SW 1271 (cell line): ENCODE measurements around the gene MATR3.
"Not testable (repeated sequence)": the region's sequence is repeated elsewhere in the genome, so short reads cannot be mapped to it uniquely, and the experiment has no call there.

Experiments
- DNase-seq, 2 experiments: peaks; one replicate each; lab custom pipeline; 2025; lab: John Stamatoyannopoulos, UW

Gene MATR3, protein sequence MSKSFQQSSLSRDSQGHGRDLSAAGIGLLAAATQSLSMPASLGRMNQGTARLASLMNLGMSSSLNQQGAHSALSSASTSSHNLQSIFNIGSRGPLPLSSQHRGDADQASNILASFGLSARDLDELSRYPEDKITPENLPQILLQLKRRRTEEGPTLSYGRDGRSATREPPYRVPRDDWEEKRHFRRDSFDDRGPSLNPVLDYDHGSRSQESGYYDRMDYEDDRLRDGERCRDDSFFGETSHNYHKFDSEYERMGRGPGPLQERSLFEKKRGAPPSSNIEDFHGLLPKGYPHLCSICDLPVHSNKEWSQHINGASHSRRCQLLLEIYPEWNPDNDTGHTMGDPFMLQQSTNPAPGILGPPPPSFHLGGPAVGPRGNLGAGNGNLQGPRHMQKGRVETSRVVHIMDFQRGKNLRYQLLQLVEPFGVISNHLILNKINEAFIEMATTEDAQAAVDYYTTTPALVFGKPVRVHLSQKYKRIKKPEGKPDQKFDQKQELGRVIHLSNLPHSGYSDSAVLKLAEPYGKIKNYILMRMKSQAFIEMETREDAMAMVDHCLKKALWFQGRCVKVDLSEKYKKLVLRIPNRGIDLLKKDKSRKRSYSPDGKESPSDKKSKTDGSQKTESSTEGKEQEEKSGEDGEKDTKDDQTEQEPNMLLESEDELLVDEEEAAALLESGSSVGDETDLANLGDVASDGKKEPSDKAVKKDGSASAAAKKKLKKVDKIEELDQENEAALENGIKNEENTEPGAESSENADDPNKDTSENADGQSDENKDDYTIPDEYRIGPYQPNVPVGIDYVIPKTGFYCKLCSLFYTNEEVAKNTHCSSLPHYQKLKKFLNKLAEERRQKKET

DNA sequence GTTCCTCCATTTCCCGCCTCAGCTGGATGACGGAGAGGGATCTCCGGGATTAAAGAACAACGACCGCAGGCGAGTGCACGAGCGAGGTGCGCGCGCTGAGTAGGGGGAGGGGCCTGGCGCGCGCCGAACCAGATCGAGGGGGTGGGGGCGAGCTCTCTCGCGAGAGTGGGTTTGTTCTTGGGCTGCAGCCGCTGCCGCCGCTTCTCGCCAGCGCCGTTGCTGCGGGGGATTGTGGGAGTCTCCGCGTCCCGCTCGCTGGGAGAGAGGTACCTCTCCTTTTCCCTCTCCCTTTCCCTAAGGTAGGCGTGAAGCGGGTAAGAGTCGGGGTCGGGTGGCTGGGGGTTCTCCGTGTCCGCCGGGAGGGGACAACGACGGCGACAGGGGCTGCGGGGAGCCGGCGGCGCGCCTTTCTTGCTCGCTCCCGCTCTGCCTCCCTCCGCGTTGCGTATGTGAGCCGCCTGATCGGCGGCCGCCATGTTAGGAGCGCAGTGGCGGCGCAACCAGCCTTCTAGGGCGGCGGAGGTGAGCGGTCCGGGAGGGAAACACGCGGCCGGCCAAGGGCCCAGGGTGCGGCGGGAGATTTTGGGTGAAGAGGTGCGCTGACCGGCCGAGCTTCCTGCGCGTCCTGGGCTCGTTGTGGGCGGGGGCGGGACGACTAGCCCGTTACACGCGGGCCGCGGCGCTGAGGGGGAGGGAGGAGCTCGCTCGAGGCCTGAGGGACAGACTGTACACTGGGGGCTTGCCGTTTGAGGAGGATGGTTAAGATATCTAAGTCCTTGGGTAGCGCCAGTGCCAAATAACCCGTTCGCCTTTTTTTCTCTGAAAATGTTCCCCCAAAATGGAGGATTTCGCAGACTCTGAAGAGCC, at the start of gene MATR3:
TSS of gene MATR3 (plus strand) at position 234 of the 867 bp plus-strand sequence. CDS start 13,676 bp downstream, outside the sequence.
- peak; percentile 93 to 97 for DNase-seq

DNA sequence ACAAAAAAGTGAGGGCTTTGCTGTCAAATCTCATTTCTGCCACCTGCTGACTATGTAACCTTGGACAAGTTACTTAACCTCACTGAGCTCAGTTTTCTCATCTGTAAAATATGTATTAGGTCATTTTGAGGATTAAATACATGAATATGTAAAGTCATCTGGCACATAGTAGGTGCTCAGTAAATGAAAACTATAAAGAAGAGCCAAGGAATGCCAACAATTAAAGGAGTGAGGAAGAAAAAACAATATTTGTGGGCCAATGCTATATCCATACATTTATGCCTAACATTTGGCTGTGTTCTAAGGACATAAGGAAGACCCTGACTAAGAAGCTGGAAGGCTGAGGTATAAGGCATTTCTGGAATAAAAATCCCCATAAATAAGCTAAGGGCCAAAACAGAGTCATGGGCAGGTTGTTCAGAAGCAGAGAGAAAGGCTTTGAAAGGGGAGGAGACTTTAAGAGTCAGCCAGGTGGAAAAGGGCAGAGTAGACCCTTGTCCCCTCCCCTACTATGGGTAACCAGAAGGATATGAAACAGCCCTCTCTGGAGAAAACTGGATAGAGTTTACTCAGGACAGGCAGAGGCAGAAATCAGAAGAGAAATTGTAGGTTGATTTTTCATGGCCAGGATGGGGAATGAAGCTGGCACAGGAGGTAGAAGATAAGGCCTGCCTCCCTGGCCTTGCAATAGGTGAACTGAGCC, 47.8 kb upstream of the MATR3 start:
- DNase-seq = no peak

DNA sequence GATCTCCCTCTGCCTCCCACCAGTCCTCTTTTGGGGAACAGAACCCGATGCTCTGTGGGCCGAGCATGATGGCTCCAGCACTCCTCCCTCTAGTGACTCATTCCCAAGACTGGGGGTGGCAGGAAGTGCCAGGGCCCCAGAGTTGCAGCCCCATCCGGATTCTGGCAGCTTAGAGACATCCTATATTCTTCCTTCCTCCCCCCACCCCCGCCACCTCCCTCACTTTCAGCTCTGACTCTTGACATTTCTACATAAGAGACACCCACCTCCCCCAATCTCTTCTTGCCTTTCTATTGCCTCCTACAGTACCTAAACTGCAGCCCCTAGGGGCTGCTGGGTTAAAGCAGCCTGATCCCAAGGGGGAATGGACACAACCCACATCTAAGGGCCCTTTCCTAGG, 47.1 kb upstream of the MATR3 start:
- DNase-seq = peak; percentile 32 to 36

DNA sequence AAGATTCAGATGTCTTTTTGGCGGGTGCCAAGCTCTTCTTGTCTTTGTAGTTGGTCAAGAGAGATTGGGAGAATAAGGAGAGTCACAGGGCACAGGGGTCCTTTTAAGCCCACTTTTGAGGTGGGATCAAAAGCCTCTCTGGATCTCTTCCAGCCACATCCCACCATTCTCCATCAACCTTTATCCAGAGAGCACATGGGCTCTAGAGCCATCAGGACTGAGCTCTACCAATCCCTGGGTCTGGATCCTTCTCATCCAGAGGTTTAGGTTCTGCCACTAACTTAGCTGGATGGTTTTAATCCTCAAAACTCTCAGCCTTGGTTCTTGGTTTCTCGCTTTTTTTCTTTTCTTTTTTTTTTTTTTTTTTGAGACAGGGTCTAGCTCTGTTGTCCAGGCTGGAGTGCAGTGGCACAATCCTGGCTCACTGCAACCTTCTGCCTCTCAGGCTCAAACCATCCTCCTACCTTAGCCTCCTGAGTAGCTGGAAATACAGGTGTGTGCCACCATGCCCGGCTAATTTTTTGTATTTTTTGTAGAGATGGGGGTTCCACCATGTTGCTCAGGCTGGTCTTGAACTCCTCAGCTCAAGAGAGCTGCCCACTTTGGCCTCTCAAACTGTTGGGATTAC, 44.6 kb upstream of the MATR3 start:
- DNase-seq = no peak

DNA sequence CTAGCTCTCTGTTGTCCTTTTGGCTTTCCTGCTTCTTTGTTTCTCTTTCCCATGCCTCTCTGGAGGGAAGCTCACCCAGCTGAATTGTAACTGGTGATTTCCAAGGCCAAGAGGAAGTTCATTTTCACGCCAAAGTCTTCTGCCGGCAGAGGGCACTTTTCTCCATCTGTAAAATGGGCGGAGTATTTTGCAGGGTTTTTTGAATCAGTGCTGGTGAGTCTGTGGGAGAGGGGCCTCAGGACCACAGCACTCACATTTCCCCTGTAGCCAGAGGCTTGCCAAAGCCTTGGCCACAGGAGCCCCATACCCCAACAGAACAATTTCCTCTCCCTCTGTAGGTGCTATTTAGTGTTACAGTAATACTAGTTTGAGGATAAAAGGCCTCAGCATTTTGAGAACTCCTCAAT, 42.3 kb upstream of the MATR3 start:
- no peak for DNase-seq

DNA sequence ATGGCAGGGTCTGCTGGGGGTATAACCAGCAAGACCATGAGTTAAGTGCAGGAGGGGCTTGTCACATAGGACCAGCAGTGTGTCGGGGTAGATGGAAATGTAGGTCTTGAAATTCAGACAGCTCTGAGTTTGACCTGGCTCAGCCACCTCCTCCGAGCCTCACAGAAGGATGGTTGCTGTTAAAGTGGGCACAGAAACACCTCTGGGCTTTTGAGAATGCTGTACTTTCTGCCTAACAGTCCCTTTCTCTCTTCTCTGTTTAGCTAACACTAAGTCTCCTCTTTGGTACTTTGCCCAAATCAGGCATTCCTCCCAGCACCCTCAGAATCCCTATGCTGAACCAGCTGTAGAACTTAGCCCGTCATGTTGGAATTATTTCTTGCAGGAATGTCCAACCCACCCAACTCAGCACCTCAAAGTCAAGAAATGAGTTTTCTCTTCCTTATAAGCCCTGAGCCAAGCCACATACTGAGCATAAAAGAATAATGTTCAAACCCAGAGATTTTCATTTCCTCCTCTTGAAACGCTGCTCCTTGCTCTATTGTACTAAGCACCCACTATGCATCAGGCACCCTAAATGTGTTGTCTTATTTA, 41.7 kb upstream of the MATR3 start:
- no peak for DNase-seq

DNA sequence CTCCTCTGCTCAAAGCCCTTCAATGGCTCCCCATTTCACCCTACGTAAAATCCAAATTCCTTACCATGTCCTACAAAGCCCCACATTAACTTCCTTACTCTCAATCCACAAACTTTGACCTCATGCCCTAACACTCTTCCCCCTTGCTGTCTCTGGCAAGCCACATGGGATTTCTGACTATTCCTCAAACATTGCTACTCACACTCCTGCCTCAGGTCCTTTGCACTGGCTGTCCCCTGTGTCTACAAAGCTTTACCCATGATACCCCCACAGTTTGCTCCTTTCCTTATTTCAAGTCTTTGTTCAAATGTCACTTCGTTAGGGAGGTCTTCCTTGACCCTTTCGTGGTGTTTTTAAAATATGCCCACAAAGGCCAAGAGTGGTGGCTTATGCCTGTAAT, 40.4 kb upstream of the MATR3 start:
- DNase-seq = no peak

DNA sequence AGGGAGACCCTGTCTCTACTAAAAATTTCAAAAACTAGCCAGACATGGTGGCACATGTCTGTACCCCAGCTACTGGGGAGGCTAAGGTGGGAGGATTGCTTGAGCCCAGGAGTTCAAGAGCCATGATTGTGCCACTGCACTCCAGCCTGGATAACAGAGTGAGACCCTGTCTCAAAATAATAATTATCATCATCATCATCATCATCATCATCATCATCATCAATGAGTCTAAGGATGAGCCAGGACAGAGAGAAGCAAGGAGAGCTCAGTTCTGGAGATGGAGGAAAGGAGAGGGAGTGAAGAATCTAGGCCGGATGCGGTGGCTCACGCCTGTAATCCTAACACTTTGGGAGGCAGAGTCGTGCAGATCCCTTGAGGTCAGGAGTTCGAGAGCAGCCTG, 36.7 kb upstream of the MATR3 start:
- no peak for DNase-seq

DNA sequence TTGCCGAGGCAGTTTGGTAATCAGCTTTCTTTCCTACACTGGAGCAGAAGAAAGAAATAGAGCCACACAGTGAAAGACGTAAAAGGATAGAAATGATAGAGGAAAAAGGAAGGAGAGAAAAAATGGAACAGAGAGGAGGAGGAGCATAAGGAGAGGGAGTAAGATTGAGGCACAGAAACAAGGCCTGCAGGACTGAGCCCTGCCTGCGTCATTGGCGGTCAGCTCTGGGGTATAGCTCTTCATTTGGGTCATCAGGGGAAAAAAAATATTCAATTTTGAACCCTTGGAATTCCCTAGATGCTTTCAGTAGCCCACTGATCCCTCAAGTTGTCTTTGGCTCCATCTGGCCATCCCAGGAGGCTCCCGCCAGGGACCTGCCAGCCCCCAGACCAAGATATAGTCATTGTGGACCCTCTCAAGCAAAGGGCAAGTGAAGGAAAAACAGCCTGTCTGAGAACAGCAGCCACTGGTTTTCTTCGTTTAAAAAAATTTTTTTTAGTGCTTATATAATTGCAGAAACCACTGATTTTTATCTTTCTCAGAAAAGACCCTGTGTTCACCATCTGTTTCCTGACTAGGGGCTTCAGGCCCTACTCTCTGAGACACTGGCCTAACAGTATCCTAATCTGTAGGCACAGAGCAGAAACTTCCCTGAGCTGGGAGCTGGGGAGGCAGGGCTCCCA, 31.3 kb upstream of the MATR3 start:
- no peak for DNase-seq

DNA sequence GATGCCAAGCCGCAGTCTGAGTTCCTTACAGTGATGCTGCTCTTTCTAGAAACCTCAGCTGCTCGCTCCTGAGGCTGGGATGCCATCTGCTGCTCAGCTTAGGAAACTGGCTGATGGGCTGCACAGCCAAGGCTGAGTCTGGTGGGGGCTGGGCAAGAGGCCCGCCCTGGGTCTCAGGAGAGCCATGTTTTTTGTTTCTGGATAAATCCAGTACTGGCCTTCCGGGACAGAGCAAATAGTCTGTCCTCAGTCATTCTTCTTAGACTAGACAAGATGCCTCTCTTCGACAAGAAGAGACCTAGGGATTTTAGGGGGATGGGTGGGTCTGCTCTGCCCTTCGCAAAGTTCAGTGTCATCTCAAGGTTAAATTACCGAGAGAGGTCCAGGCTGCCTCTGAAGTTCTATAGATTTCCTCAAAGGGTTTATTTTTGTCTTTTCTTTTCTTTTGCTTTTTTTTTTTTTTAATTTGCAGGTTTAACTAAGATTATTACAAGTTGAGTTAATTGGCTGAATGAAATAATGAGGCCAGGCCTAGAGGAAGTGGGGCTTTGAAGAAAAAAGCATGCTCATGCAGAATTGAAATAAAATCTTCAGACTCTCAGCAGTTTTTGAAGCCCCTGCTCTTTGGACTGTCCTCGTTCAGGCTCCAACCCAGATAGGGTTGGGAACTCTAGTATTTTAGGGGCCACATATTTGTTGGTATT, 30.6 kb upstream of the MATR3 start:
- peak; percentile 79 to 83 for DNase-seq

DNA sequence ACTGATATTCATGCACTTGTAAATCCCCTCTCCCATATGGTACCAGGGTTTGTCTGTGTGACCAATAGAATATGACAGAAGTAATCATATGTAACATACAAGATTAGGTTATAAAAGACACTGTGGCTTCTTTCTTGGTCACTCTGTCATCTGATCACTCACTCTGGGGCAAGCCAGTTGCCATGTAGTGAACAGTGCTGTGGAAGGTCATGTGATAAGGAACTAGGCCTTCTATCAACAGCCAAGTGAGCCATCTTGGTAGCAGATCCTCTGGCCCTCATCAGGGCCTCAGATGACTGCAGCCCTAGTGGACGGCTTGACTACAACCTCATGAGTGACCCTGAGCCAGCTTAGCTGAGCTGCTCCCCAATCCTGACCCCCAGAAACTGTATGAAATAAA, 30.0 kb upstream of the MATR3 start:
- DNase-seq = no peak

DNA sequence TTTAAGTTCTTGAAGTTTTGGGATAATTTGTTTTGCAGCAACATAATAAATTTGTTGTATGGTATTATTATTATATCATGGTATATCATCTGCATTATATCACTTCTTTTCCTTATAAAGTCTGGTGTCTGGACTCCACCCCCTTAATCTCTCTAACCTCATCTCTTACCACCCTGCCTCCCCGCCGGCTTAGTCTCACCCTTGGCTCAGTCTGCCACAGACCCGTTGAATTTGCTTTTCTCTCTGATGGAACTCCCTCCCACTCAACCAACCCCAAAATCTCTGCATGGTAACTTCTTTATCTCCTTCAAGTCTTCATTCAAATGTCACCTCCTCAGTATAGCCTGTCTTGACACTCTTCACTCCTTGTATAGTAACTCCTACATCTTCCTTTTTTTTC, 29.6 kb upstream of the MATR3 start:
- no peak for DNase-seq

DNA sequence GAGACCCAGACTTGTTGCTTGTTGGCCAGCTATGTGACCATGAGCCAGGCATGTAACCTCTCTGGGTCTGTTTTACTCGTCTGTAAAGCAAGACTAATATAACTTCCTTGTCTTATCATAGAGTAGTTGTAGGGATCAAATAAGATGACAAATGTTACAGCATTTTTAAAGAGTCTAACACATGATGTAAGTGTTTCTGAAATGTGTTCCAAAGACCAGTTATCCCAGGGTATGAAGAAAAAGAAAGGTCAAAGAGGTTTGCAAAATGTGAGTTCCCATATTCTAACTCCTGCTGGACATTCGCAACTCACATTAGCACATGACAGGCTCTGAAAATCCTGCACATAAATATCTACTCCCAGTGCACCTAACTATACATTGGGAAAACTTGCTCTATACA, 28.5 kb upstream of the MATR3 start:
- no peak for DNase-seq

DNA sequence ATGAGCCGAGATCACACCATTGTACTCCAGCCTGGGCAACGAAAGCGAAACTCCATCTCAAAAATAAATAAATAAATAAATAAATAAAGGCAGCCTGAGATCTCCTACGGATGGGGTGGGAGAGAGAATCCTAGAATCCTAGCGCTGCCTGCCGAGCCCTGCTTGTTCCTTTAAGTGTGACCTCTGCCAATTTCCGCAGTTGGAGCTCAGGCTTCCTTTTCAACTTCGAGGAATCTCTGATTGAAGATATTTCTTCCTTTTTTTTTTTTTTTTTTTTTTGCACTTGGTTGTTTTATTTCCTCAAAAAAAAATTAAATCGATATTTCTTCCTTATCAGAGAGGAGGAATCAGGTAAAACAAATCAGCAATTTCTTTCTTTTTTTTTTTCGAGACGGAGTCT, 27.3 kb upstream of the MATR3 start:
- no peak for DNase-seq

DNA sequence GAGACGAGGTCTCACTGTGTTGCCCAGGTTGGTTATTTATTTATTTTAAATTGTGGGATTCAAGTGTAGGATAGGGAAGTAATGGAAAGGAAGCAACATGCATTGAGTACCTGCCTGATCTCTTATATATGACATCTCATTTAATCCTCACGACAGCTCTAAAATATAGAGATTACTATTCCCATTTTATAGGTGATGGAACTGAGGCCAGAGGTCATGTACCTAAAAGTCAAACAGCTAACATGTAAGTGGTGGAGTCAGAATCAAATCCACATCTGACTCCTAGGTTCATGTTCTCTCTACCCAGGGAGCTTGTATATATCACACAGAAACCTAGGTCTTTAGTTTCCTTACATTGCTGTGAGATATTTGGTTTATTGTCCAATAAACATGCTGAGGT, 26.1 kb upstream of the MATR3 start:
- no peak for DNase-seq

DNA sequence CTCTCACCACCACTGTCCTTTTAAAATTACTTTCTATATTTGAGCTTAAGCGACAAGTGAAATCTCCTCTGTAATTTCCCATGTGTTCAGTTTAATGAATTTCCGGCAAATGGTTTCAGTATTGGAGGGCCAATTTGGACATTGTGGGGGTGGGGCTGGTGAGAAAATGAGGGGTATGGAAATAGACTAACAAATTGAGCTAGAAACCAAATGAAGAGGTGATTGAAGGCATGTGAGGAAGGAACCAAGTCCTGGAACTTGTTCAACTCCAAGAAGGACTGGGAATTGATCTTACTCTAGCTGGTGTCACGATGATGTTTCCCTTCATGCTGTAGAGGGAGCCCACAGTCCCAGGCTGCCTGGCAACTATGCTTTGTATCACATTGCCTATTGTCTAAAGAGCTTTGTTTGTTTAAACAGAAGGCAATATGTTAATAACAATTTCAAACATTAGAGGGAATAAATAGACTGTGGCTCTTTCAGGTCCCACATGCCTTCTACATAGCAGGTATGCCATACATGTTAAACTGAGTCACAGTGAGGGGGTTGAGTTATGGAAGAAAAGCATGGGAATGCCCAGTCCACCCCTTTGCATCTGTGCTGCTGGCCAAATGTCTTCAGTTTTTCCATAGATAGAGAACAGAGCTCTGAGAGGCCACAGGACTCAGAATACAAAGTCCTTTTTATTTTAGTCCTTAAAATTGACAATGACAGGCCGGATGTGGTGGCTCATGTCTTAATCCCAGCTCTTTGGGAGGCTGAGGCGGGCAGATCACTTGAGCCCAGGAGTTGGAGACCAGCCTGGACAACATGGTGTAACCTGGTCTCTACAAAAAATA, 25.0 kb upstream of the MATR3 start:
- no peak for DNase-seq

DNA sequence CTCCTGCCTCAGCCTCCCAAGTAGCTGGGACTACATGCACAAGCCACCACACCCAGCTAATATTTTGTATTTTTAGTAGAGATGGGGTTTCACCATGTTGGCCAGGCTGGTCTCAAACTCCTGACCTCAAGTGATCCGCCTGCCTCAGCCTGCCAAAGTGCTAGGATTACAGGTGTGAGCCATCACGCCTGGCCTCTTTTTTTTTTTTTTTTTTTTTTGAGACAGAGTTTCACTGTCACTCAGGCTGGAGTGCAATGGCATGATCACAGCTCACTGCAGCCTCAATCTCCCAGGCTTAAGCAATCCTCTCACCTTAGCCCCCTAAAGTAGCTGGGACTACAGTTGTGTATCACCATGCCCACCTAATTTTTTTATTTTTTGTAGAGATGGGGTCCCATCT, 22.8 kb upstream of the MATR3 start:
- DNase-seq = not testable (repeated sequence)

DNA sequence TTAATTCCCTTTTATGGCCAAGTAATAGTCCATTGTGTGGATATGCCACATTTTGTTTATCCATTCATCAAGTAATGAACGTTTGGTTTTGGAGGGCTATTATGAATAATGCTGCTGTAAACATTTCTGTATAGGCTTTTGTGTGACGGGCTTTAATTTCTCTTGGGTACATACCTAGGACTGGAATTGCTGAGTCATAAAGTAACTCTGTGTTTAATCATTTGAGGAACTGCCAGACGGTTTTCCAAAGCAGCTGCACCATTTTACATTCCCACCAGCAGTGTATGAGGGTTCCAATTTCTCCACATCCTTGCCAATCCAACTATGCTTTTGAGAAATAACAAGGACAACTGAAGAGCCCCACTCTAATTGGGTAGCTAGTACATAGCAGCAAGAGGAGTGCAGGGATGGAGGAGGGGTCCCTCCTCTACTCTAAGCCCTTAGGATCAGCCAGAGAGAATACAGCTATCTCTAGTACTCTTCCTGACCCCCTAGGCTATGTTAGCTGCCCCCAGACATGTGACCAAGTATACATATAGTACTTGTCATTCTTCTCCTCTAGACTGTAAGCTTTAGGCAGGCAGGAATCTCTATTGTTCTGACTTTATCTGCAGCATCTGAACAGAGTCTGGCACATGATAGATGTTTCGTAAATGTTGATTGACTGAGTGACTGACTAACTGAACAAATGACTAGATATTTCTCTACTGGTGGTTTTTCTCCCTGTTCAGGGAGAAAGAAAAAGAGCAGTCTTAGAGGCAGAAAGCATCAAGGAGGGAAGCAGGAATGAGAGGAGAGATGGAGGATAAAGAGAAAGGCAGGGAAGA, 22.1 kb upstream of the MATR3 start:
- DNase-seq = no peak
